H1 (cell line): ENCODE data around the gene DENND2A. TPM values are rescaled to one million over a fixed set of nuclear protein-coding genes. Genes with fewer than 3 reads are reported as not detected.

Source experiments
- CTCF ChIA-PET: fragments of 300-600 bp; sonication (Branson Sonifier 250); formaldehyde crosslinking; loops from one replicate; lab custom pipeline; 2021; ENCODE audit not compliant: partially characterized antibody; lab: Charles Lee
- POLR2A ChIA-PET: fragments of 300-600 bp; sonication (Branson Sonifier 250); formaldehyde crosslinking; loops from one replicate; lab custom pipeline; 2021; ENCODE audit warnings: inconsistent platforms; ENCODE audit not compliant: partially characterized antibody; lab: Charles Lee
- DNase-seq, 2 experiments: peaks; one replicate each; pipeline versions ENCODE4 v3.0.0 to v3.0.0-alpha.2; 2010 to 2022; ENCODE audit warnings: low spot score in 2 of 2, low read depth in 1 of 2, mixed read lengths in 1 of 2
- FAIRE-seq: peaks from 2 replicates; lab custom pipeline; 2011; peaks lifted over from hg19 to GRCh38; lab: Jason Lieb, UNC
- H2AFZ ChIP-seq: 2 replicates; pipeline ENCODE4 v1.8.1; 2012; ENCODE audit warnings: low read length, inconsistent platforms
- H2AK5ac ChIP-seq: 2 replicates; pipeline ENCODE4 v1.6.1; 2013; ENCODE audit warnings: low read depth, low read length
- H2BK120ac ChIP-seq: replicated peaks from 2 replicates; pipeline ENCODE3; 2013; ENCODE audit warnings: low read depth, low read length, inconsistent platforms
- H2BK12ac ChIP-seq: 2 replicates; pipeline ENCODE4 v1.6.1; 2013; ENCODE audit warnings: low read depth, low read length
- H2BK15ac ChIP-seq: 2 replicates; pipeline ENCODE4 v1.6.1; 2013; ENCODE audit warnings: low read length
- H2BK20ac ChIP-seq: 2 replicates; pipeline ENCODE4 v1.6.1; 2013; ENCODE audit warnings: low read length
- H2BK5ac ChIP-seq: 2 replicates; pipeline ENCODE4 v1.6.1; 2013; ENCODE audit warnings: low read depth, low read length
- H3K14ac ChIP-seq: 2 replicates; pipeline ENCODE4 v1.6.1; 2013; ENCODE audit warnings: inconsistent platforms; ENCODE audit not compliant: insufficient read length
- H3K18ac ChIP-seq: 2 replicates; pipeline ENCODE4 v1.6.1; 2013; ENCODE audit warnings: low read length; ENCODE audit errors: extremely low read depth
- H3K23ac ChIP-seq: 2 replicates; pipeline ENCODE4 v1.6.1; 2013; ENCODE audit warnings: inconsistent platforms; ENCODE audit not compliant: insufficient read length
- H3K23me2 ChIP-seq: 2 replicates; pipeline ENCODE4 v1.6.1; 2013; ENCODE audit warnings: low read depth, low read length
- H3K27ac ChIP-seq: 2 replicates; pipeline ENCODE4 v1.6.1; 2011; ENCODE audit warnings: low read depth, low read length, inconsistent platforms
- H3K27me3 ChIP-seq, 4 experiments: replicated peaks in 1 of 4; 1 replicate in 1 of 4; 2 replicates in 3 of 4; pipeline versions ENCODE4 v1.6.1 to v1.8.1; 2011 to 2013; ENCODE audit warnings: low read length in 3 of 4, mild to moderate bottlenecking in 3 of 4, inconsistent platforms in 2 of 4, mixed read lengths in 2 of 4, moderate library complexity in 1 of 4; ENCODE audit not compliant: control insufficient read depth in 3 of 4, insufficient read depth in 3 of 4; ENCODE audit errors: extremely low read depth in 1 of 4
- H3K36me3 ChIP-seq, 4 experiments: 2 replicates each; pipeline versions ENCODE4 v1.6.1 to v1.8.1; 2011 to 2013; ENCODE audit warnings: mild to moderate bottlenecking in 4 of 4, low read length in 3 of 4, moderate library complexity in 2 of 4, control low read depth in 1 of 4, inconsistent platforms in 1 of 4; ENCODE audit not compliant: insufficient read depth in 4 of 4, control insufficient read depth in 2 of 4
- H3K4ac ChIP-seq: replicated peaks from 2 replicates; pipeline ENCODE3; 2013; ENCODE audit warnings: low read length, low read depth, mixed read lengths, inconsistent platforms; ENCODE audit not compliant: insufficient read length
- H3K4me1 ChIP-seq, 4 experiments: replicated peaks in 1 of 4; 1 replicate in 1 of 4; 2 replicates in 3 of 4; pipeline versions ENCODE4 v1.6.1 to v1.8.1; 2011 to 2013; ENCODE audit warnings: low read length in 3 of 4, inconsistent platforms in 2 of 4, mixed read lengths in 1 of 4; ENCODE audit not compliant: insufficient read depth in 4 of 4, control insufficient read depth in 3 of 4
- H3K4me2 ChIP-seq, 2 experiments: 2 replicates each; pipeline versions ENCODE4 v1.6.1 to v1.8.1; 2011 to 2013; ENCODE audit warnings: low read depth in 2 of 2, low read length in 2 of 2, control low read depth in 1 of 2, inconsistent platforms in 1 of 2, mild to moderate bottlenecking in 1 of 2; ENCODE audit not compliant: insufficient read depth in 1 of 2
- H3K4me3 ChIP-seq, 4 experiments: fragments of 200-600, 300-600 bp in 1 of 4; sonication (generic), shearing (Covaris generic), sonication (Bioruptor Twin) in 1 of 4; 2 replicates each; pipeline versions ENCODE4 v1.5.1 to v1.8.1; 2011 to 2016; ENCODE audit warnings: low read length in 4 of 4, low read depth in 3 of 4, control low read depth in 2 of 4, inconsistent platforms in 2 of 4, mild to moderate bottlenecking in 2 of 4, mixed read lengths in 1 of 4, moderate library complexity in 1 of 4; ENCODE audit not compliant: insufficient read depth in 2 of 4; ENCODE audit errors: extremely low read depth in 1 of 4
- H3K56ac ChIP-seq: replicated peaks from 2 replicates; pipeline ENCODE3; 2013; ENCODE audit warnings: low read depth, mild to moderate bottlenecking, mixed read lengths, low read length, inconsistent platforms; ENCODE audit not compliant: insufficient read length
- H3K79me1 ChIP-seq: 2 replicates; pipeline ENCODE4 v1.6.1; 2013; ENCODE audit warnings: low read depth, low read length, control low read depth
- H3K79me2 ChIP-seq, 2 experiments: 2 replicates each; pipeline versions ENCODE4 v1.6.1 to v1.8.1; 2012 to 2013; ENCODE audit warnings: low read length in 2 of 2, mild to moderate bottlenecking in 2 of 2, inconsistent platforms in 1 of 2; ENCODE audit not compliant: insufficient read depth in 2 of 2, control insufficient read depth in 1 of 2
- H3K9ac ChIP-seq, 4 experiments: replicated peaks in 1 of 4; 1 replicate in 1 of 4; 2 replicates in 3 of 4; pipeline versions ENCODE4 v1.6.1 to v1.8.1; 2011 to 2013; ENCODE audit warnings: low read depth in 3 of 4, low read length in 3 of 4, control low read depth in 2 of 4, mild to moderate bottlenecking in 2 of 4, moderate library complexity in 2 of 4, inconsistent platforms in 1 of 4; ENCODE audit errors: extremely low read depth in 1 of 4
- H3K9me3 ChIP-seq, 2 experiments: 2 replicates each; pipeline versions ENCODE4 v1.6.1 to v1.8.1; 2012 to 2013; ENCODE audit warnings: mild to moderate bottlenecking in 2 of 2, moderate library complexity in 2 of 2, control low read depth in 1 of 2, inconsistent platforms in 1 of 2, low read depth in 1 of 2, low read length in 1 of 2, mixed read lengths in 1 of 2; ENCODE audit not compliant: insufficient read depth in 2 of 2
- H4K20me1 ChIP-seq, 2 experiments: replicated peaks in 1 of 2; 2 replicates each; pipeline versions ENCODE3 to v1.8.1; 2011 to 2013; ENCODE audit warnings: inconsistent platforms in 2 of 2, low read length in 2 of 2, mild to moderate bottlenecking in 1 of 2; ENCODE audit not compliant: insufficient read depth in 2 of 2, control insufficient read depth in 1 of 2
- H4K5ac ChIP-seq: 2 replicates; pipeline ENCODE4 v1.6.1; 2013; ENCODE audit warnings: low read length, low read depth, mixed read lengths, inconsistent platforms; ENCODE audit not compliant: insufficient read length
- H4K8ac ChIP-seq: 2 replicates; pipeline ENCODE4 v1.8.0; 2013; ENCODE audit warnings: mild to moderate bottlenecking, moderate library complexity, low read length, inconsistent platforms; ENCODE audit not compliant: insufficient read depth; ENCODE audit errors: extremely low read depth
- H4K91ac ChIP-seq: replicated peaks from 2 replicates; pipeline ENCODE3; 2013; ENCODE audit warnings: low read length, mixed read lengths, inconsistent platforms; ENCODE audit not compliant: insufficient read length
- ASH2L ChIP-seq: fragments of 200-600, 300-600 bp; sonication (generic); IDR thresholded peaks from one replicate; pipeline ENCODE4 v1.7.1; 2017; ENCODE audit warnings: low read length
- BACH1 ChIP-seq: IDR thresholded peaks from 2 replicates; pipeline ENCODE4 v1.6.1; 2012; ENCODE audit warnings: low read length, improper control_type of control experiment
- CBX5 ChIP-seq: fragments of 300-800, 300-1000 bp; sonication (generic); IDR thresholded peaks from 2 replicates; pipeline ENCODE4 v1.7.1; 2016; ENCODE audit warnings: antibody characterized with exemption, low read length, low read depth
- CEBPB ChIP-seq: IDR thresholded peaks from 2 replicates; pipeline ENCODE4 v1.6.1; 2012; ENCODE audit warnings: low read depth, low read length
- CHD2 ChIP-seq: IDR thresholded peaks from 2 replicates; pipeline ENCODE4 v1.6.1; 2012; ENCODE audit warnings: low read length, improper control_type of control experiment
- EGR1 ChIP-seq: IDR thresholded peaks from 2 replicates; pipeline ENCODE4 v1.6.1; 2011; ENCODE audit warnings: low read depth, low read length, borderline replicate concordance
- EP300 ChIP-seq, 2 experiments: IDR thresholded peaks; 1 replicate in 1 of 2; 2 replicates in 1 of 2; pipeline ENCODE4 v1.6.1; 2011 to 2012; ENCODE audit warnings: low read depth in 2 of 2, low read length in 2 of 2, mild to moderate bottlenecking in 2 of 2, borderline replicate concordance in 1 of 2, inconsistent platforms in 1 of 2, moderate library complexity in 1 of 2
- JUN ChIP-seq: IDR thresholded peaks from 2 replicates; pipeline ENCODE4 v1.6.1; 2011; ENCODE audit warnings: low read depth, mild to moderate bottlenecking, improper control_type of control experiment, low read length
- JUND ChIP-seq: IDR thresholded peaks from 2 replicates; pipeline ENCODE4 v1.6.1; 2011; ENCODE audit warnings: mild to moderate bottlenecking, improper control_type of control experiment, low read length
- KDM1A ChIP-seq: fragments of 200-600, 300-600 bp; sonication (generic); IDR thresholded peaks from 2 replicates; pipeline ENCODE4 v1.7.1; 2016; ENCODE audit warnings: mild to moderate bottlenecking, low read length, borderline replicate concordance
- PHF8 ChIP-seq: fragments of 200-600 bp; sonication (generic); conservative IDR thresholded peaks from 2 replicates; pipeline ENCODE4 v1.7.1; 2012; ENCODE audit warnings: low read depth, mild to moderate bottlenecking, inconsistent platforms, low read length, moderate library complexity
- POLR2A ChIP-seq, 2 experiments: IDR thresholded peaks; 1 replicate in 1 of 2; 2 replicates in 1 of 2; pipeline ENCODE4 v1.6.1; 2011; ENCODE audit warnings: low read depth in 2 of 2, low read length in 2 of 2, mild to moderate bottlenecking in 2 of 2; ENCODE audit errors: control extremely low read depth in 1 of 2
- RNF2 ChIP-seq: fragments of 200-900, 300-1000 bp; sonication (generic); IDR thresholded peaks from 2 replicates; pipeline ENCODE4 v1.7.1; 2016; ENCODE audit warnings: borderline replicate concordance, low read depth, mild to moderate bottlenecking, antibody characterized with exemption, low read length; ENCODE audit not compliant: poor library complexity, severe bottlenecking; ENCODE audit errors: missing control alignments
- SP2 ChIP-seq: IDR thresholded peaks from 2 replicates; pipeline ENCODE4 v1.6.1; 2012; ENCODE audit warnings: mild to moderate bottlenecking, low read length, inconsistent platforms
- SUZ12 ChIP-seq: fragments of 200-600 bp; sonication (generic); IDR thresholded peaks from 2 replicates; pipeline ENCODE4 v1.6.1; 2012; ENCODE audit warnings: mild to moderate bottlenecking, inconsistent platforms, low read length, moderate library complexity, mixed read lengths
- YY1 ChIP-seq: IDR thresholded peaks from 2 replicates; pipeline ENCODE4 v1.6.1; 2011; ENCODE audit warnings: low read depth, mild to moderate bottlenecking, low read length
- WGBS, 2 experiments: shearing (Covaris generic) in 1 of 2; methylation state at CpG; one replicate each; pipeline versions ENCODE4 v1.1.6 to v1.1.7; 2013 to 2015; ENCODE audit warnings: low lambda C conversion rate in 2 of 2, mixed read lengths in 2 of 2, inconsistent platforms in 1 of 2, low coverage in 1 of 2, missing lambda C conversion rate in 1 of 2; ENCODE audit not compliant: insufficient replicate concordance in 2 of 2, insufficient coverage in 1 of 2, insufficient read length in 1 of 2; ENCODE audit errors: extremely low coverage in 1 of 2, missing lambda C conversion rate in 1 of 2; 5-methylcytosine and 5-hydroxymethylcytosine counted together
- polyA plus RNA-seq, 7 experiments: library from polyadenylated mRNA; depleted of rRNA in 3 of 7; stranded (reverse) in 5 of 7; unstranded in 2 of 7; fragments of >200 nt in 5 of 7; fragments of 200-250 nt in 2 of 7; gene quantifications; 1 replicate in 5 of 7; 2 replicates in 1 of 7; 4 replicates in 1 of 7; pipeline versions ENCODE4 v1.2.1 to v1.2.3, GENCODE V29; 2011 to 2013; ENCODE audit warnings: missing spikeins in 2 of 7, mixed read lengths in 2 of 7
- total RNA-seq: library from RNA; stranded (reverse); fragmentation: NEBNext Ultra II Directional; extraction: Animal tissue kit (Norgen Biotek cat#: 25700); gene quantifications from 2 replicates; pipeline ENCODE4 v1.2.1, GENCODE V29; 2021

The DENND2A gene
- total and polyA plus RNA-seq, 2 of the 8 experiments (the other 6 are each of a cell fraction or from before 2014, with no cell fraction given), result 5.0 to 13.0 TPM

GRCh38 chr7:140604760-140605159, 35.9 kb downstream of the DENND2A start:
- Histone ChIP-seq H3K4me2 (no peak overlapping the region), H2BK20ac (no peak overlapping the region), H2BK15ac (no peak overlapping the region; the same call in 1 of the 2 replicates), H3K79me2 (no peaks in the 10 kb centered on the region), H2BK120ac (no peak overlapping the region), H3K9me3 (no peaks in the 10 kb centered on the region), H4K5ac (no peak overlapping the region), H3K23ac (no peak overlapping the region), H3K23me2 (no peaks in the 10 kb centered on the region), H3K9ac (no peak overlapping the region), H3K14ac (no peak overlapping the region), H3K79me1 (no peaks in the 10 kb centered on the region), H3K18ac (no peak overlapping the region), H3K27ac (no peak overlapping the region), H4K91ac (no peak overlapping the region), H3K36me3 (no peaks in the 10 kb centered on the region; a peak in 1 of 8 replicates), H2BK12ac (no peak overlapping the region), H3K4me1 (no peaks in the 10 kb centered on the region; a peak in 1 of 7 replicates), H3K27me3 (no peaks in the 10 kb centered on the region), H2BK5ac (no peak overlapping the region), H3K4ac (no peak overlapping the region), H4K20me1 (no peaks in the 10 kb centered on the region), H4K8ac (no peak overlapping the region), H2AK5ac (no peak overlapping the region), H3K56ac (no peak overlapping the region), H2AFZ (no peak overlapping the region), H3K4me3 (no peak overlapping the region)
- POLR2A ChIA-PET, result interaction anchor here (0.6 to 1.0 kb wide), 2 partner anchors 8 to 52 kb away, joined by 3 to 4 read pairs; no protein-coding TSS in a partner anchor
- 90% methylated on average over 4 of the region's 4 CpGs; no CpG with 5 or more reads in 1 of the 2 experiments for WGBS, 2 experiments
- CTCF ChIA-PET, result interaction anchor here (0.6 to 6.6 kb wide), 8 partner anchors 9 to 1239 kb away, joined by 3 to 34 read pairs (median 8); no protein-coding TSS in a partner anchor
- FAIRE-seq (no peak), DNase-seq (no peak)
- TF ChIP-seq CHD2 (no peak), EGR1 (no peak), RNF2 (no peak), EP300 (IDR thresholded peaks at IDR 0.05; ENCODE audit: borderline replicate concordance in 1 of 2, low read depth in 2 of 2, low read length in 2 of 2) (no peak), CBX5 (no peak), KDM1A (no peak), SP2 (no peak), ASH2L (no peak), SUZ12 (no peak), CEBPB (no peak), YY1 (no peak), JUND (no peak), POLR2A (IDR thresholded peaks at IDR 0.05; ENCODE audit: control extremely low read depth in 1 of 2, low read depth in 2 of 2, low read length in 2 of 2) (no peak), BACH1 (no peak), PHF8 (no peak), JUN (no peak)
